SK-N-MC (cell line): ENCODE measurements around the gene USP22.

ENCODE experiments used
- EZH2 ChIP-seq: fragments of 200-600 bp; sonication (generic); IDR thresholded peaks from one replicate; pipeline ENCODE4 v1.6.1; 2017; ENCODE audit warnings: antibody characterized with exemption
- FOXP2 ChIP-seq: optimal IDR thresholded peaks from 2 replicates; pipeline ENCODE3; 2011; ENCODE audit warnings: mild to moderate bottlenecking, moderate library complexity; ENCODE audit not compliant: insufficient read depth; ENCODE audit errors: extremely low read length, control extremely low read depth
- POLR2AphosphoS5 ChIP-seq: IDR thresholded peaks from 2 replicates; pipeline ENCODE4 v1.6.1; 2012; ENCODE audit warnings: mild to moderate bottlenecking, low read depth, low read length, borderline replicate concordance

GRCh38 chr17:20989991-20990855, 52.6 kb downstream of the USP22 start:
- TF ChIP-seq EZH2 = no peak
- no peak for TF ChIP-seq POLR2AphosphoS5
- no peak for TF ChIP-seq FOXP2
